HG03108 (cell line): ENCODE measurements around the gene ITGAE.

Source experiments
- ATAC-seq: cut with Tn5 transposase; IDR thresholded peaks from one replicate; pipeline ENCODE4 v1.9.1; 2021; ENCODE audit warnings: moderate library complexity; ENCODE audit not compliant: unreplicated experiment

The ITGAE gene

GRCh38 chr17:3821101-3821500 lies 20.1 kb upstream of the ITGAE start:
- no peak for ATAC-seq

- ATAC-seq: no peak
Measured at GRCh38 chr17:3818786-3819185, 17.8 kb upstream of the ITGAE start.

GRCh38 chr17:3817851-3818605 lies 17.0 kb upstream of the ITGAE start:
- ATAC-seq: no peak

GRCh38 chr17:3815925-3816324 lies 14.9 kb upstream of the ITGAE start:
- no peak for ATAC-seq

GRCh38 chr17:3815122-3815521 lies 14.1 kb upstream of the ITGAE start:
- no peak for ATAC-seq

- ATAC-seq: no peak
Measured at GRCh38 chr17:3814361-3814760, 13.4 kb upstream of the ITGAE start.

- no peak for ATAC-seq
Measured at GRCh38 chr17:3813171-3813570, 12.2 kb upstream of the ITGAE start.

- no peak for ATAC-seq
Measured at GRCh38 chr17:3812771-3813170, 11.8 kb upstream of the ITGAE start.

- no peak for ATAC-seq
Measured at GRCh38 chr17:3812284-3812683, 11.3 kb upstream of the ITGAE start.

GRCh38 chr17:3810019-3810418 lies 9.0 kb upstream of the ITGAE start:
- ATAC-seq: no peak

DNA sequence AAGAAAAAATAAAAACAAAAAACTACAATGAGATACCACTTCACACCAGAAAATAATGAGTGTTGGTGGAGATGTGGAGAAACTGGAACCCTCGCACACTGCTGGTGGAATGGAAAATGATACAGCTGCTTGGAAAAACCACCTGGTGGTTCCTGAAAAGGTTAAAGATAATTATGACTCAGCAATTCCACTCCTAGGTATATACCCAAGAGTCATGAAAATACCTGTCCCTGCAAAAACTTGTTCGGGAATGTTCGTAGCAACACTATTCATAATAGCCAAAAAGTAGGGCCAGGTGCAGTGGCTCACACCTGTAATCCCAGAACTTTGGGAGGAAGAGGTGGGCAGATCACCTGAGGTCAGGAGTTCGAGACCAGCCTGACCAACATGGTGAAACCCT lies 8.1 kb upstream of the ITGAE start:
- no peak for ATAC-seq

DNA sequence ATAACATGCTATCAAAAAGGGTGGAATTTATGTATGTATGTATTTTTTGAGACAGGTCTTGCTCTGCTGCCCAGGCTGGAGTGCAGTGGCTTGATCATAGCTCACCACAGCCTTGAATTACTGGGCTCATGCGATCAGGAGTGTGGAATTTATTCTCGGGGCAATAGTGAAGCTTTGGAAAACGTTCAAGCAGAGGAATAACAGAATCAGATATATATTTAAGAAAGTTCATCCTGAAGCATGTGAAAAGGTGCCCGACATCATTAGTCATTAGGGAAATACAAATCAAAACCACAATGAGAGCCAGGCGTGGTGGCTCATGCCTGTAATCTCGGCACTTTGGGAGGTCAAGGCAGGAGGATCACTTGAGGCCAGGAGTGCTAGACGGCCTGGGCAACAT lies 7.7 kb upstream of the ITGAE start:
- ATAC-seq: no peak

DNA sequence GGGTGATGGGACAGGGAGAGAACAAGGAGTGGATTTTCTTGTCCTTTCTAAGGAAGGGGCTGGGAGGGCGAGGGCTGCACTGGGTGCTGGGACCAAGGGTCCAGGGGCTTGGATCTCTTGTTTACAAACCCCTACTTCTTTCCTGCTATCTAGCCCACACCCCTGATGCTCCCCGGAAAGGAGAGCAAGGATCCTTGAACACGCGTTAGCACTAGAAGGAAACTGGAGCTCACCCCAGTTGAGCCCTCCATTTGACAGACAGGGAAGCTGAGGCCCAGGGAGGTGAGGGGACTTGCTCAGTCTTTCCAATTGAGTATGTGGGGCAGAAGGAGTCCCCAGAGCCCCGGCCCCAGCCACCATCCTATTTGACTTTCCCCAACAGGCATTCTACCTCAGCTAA lies 4.6 kb upstream of the ITGAE start:
- ATAC-seq: no peak

DNA sequence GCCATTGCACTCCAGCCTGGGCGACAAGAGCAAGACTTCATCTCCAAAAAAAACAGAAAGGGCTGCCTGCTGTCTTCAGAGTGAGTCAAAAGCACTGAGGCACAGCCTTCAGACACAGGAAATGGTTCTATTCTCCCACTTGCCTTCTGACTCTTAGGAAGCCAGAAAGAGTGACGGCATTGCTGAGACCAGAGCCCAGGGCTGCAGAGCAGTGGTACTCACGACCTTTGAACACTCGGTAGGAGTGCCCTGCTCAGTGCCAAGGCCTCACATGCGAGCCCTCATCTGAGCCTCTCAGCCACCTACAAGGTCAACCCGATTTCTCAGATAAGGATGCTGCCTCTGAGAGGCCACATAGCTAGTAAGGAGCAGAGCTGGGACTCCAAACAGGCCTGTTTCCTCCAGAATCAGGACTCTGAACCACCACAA lies 3.5 kb upstream of the ITGAE start:
- ATAC-seq: peak; percentile 64

GRCh38 chr17:3803308-3803640 lies 2.3 kb upstream of the ITGAE start:
- no peak for ATAC-seq

GRCh38 chr17:3802461-3803307 lies 1.7 kb upstream of the ITGAE start:
- ATAC-seq: no peak

- no peak for ATAC-seq
Measured at GRCh38 chr17:3801792-3802191, 804 bp upstream of the ITGAE start.

GRCh38 chr17:3801347-3801746 lies 359 bp upstream of the ITGAE start:
- no peak for ATAC-seq

DNA sequence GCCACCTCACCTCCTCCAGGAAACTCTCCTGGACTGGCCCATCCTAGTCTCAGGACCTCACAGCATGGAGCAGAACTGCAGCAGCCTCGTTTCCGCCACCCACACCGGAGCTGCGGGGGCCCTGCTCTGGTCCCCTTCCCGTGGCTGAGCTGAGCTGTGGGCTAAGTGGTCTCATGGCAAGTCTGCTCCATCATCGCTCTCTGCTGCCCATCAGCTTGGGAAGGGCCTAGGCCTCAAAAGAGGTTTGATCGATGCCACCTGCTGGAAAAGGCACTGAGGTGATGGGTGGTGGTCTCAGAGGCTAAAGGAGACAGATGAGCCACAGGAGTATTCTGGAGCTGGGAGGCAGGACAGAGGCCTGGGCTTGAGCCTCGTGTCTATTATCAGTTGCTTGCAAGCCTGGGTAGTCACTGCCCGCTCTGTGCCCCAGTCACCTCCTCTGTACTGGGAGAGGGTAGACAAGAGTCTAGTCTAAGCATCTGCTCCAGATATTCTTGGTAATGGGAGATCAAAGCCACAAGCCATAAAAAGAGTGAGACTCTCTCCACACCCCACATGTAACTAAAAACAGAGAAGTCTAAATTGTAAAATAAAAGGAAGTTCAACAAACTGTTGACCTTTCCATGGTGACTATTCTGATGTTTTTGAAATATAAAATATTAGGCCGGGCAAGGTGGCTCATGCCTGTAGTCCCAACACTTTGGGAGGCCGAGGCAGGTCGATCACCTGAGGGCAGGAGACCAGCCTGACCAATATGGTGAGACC lies 1.6 kb downstream of the ITGAE start:
- no peak for ATAC-seq

- no peak for ATAC-seq
Measured at GRCh38 chr17:3798273-3799180, 2.5 kb downstream of the ITGAE start.

GRCh38 chr17:3796822-3797170 lies 4.2 kb downstream of the ITGAE start:
- peak; percentile 19 for ATAC-seq
